Activated CD8-positive, alpha-beta memory T cell treated with anti-CD3 and anti-CD28 coated beads, Interleukin-2, amount 50 U/mL, for 1 hour (primary cell): Measurements from ENCODE around the gene FAM120A.

Source experiments
- DNase-seq: peaks from one replicate; pipeline ENCODE4 v3.0.0-alpha.2; 2020; ENCODE audit errors: extremely low read depth

Gene FAM120A

DNA sequence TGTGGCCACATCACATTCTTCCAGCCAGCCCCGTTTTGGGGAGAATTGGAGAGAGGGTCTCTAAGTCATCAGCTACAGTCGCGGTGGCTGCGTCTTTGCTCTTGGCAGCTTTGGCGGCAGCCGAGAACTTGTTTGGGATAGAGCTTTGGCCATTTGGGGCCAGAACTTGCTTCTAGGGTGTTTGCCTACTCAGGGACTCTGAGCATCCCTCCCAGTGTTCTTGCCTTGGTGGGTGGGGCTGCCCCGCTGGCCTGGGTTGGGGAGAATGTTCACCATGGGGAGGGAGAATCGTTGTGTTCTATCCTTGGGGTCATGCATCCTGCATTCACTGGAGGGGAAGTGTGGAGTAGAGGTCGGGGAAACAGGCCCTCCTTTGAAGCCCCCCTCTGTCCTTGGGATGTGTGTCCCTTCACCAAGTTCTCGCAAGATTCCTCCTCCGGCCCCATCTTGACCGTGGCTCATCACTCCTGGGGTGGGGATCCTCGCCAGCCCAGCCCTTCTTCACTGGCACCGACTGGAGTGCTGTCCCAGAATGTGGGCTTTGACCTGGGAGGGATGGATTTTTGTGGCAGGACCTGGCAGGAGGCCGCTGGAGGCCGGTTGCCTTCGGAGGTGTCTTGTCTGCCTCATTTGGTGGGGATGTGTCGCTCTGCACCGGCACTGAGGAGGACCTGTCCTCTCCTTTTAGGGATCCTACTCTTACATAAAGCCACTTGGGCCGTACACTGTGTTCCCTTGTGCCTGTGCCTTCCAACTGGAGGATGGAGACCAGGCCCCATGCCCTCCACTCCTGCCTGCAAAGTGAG is 128.4 kb downstream of the FAM120A start:
- no peak for DNase-seq

GRCh38 chr9:93580654-93581380 is 129.3 kb downstream of the FAM120A start:
- no peak for DNase-seq

GRCh38 chr9:93582115-93582514 is 130.6 kb downstream of the FAM120A start:
- DNase-seq = no peak

DNA sequence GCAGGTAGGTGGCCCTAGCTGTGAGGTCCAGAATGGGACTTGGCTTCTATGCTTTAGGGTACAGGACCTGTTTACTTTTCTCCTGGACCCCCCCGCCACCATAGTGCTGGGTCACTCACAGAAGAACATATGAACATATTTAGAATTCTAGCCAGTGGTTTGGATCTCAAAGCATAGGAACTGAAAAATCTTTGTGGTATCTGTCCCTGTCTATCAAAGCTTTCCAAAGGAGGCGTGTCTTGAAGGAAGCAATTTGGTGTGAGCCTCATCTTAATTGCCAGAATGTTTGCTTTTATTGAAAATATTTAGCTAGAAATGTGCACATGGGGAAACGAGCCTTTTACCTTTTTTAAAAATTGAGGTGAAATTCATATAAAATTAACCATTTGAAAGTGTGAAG is 131.1 kb downstream of the FAM120A start:
- no peak for DNase-seq

DNA sequence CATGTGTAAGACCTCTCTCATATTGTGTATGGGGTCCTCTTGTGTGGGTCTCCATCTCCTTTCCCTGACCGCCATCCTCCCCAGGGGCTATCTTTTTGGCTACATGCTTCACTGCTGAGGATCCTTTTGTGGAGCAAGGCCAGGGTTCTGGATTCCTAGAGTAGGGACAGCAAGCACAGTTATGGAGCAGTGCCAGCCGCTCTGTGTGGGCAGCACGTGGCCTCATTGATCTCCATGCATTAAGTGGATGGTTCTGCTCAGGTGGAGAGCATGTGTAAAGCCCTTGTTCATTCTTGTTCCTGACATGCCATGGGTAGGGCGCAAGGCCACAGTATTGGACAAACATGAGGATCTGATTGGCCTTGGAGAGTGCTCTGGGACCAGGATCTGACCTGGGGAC is 133.8 kb downstream of the FAM120A start:
- no peak for DNase-seq

DNA sequence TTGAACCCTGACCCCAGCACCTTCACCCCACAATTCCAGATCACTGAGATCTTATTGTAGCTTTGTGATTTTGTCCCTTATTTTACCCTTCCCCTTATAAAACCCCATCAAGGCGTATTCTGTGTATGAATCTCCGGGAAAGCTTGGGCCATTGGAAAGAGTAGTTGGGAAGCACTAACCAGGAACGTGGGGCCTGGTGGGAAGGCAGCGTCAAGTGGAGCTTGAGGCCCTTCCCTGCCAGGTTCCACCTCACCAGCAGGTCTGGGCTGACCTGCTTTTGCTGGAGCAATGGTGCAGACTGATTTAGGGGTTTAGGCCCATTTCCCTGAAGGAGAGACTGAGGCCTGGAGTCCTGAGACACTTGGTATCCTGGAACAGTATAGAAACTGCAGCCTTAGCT is 134.2 kb downstream of the FAM120A start:
- no peak for DNase-seq

DNA sequence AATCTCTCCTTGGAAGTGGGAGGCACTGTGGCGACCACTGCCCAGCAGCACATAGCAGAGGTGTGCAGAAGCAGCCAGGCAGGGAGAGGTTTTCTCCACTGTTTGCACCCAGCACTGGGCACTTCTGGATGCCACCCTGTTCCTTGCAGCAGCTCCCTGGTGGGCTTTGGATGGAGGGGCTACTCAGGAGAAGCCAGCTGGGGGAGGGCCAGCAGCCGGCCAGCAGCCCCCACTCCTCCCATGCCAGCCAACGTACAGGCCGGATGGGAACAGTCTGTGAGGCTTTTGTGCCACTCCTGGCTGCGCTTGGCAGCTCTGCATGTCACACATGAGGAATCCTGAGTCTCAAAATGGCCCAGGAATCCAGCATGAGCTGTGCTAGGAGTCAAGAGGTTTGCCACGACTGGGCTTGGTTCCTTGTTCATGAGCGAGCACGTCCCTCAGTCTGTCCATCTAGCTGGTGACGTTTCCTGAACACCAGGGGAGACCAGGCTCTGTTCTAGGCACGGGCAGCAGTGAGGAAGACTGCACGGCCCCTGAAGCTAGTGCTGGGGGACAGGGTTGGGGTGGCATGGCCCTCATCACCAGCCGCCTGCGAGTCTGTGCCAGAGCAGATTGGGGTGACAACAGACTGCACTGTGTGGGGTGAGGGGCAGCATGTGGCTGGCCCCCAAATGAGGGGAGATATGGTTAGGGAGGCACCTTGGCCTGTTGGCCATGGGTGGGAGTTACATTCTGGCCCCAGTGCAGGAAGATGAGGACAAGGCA is 135.0 kb downstream of the FAM120A start:
- DNase-seq = no peak

DNA sequence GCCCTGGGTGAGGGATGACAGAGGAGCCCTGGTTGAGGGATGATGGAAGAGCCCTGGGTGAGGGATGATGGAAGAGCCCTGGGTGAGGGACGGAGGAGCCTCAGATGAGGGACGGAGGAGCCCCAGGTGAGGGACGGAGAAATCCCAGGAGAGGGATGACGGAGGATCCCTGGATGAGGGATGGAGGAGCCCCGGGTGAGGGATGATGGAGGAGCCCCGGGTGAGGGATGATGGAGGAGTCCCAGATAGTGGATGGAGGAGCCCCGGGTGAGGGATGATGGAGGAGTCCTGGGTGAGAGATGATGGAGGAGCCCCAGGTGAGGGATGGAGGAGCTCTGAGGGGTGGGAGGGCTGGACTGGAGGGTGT is 135.8 kb downstream of the FAM120A start:
- DNase-seq = no peak

DNA sequence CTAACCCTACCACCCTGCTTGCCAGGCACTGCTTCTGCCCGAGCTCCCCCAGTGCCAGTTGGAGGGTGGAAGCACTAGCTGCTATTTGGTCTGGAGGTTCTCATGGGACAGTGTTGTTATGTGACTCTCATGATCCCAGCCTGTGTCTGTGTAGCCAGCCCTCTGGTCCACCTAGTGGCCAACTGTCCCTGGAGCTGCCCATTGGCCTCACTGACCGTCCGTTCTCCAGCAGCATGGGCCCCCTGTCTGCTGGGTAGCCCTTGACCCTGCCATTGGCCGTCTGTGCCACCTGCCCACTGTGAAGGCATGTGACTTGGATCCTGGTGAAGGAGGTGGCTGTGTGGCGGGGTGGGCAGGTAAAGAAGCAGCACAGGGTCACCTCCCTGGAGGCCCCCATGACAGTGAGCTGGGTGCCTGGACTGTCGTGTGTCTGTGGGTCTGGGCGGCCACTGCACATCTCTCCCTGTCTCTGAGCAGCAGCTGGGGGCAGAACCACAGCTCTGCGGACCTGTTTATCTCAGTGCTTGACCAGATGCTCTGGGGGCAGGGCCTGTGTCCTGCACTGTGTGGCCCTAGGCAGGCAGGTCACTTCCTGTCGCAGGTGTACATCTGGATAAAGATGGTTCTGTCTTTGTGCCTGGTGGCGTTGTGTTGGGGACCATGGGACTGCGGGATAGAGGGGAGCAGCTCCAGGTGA is 136.3 kb downstream of the FAM120A start:
- no peak for DNase-seq

- DNase-seq = no peak
Observed at GRCh38 chr9:93588641-93589609, 137.4 kb downstream of the FAM120A start.

DNA sequence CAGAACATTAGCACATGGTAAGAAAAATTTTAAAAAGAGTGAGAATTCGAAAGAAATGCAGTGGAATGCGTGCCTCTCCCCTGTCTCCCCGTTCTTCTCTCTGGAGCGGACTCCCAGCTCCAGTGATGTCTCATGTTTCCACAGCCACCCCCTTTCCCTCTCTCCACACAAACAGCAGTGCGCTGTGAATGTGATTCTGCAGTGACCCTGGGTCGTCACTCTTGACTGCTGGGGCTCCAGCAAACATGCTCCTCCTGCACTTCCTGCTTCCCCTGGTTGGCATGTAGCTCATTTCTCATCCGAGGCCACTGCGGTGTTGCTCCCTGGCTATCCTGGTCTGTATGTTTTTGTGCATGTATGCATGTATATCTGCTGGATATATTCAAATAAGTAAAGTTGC is 138.2 kb downstream of the FAM120A start:
- DNase-seq = no peak

GRCh38 chr9:93590609-93591234 is 139.2 kb downstream of the FAM120A start:
- no peak for DNase-seq

DNA sequence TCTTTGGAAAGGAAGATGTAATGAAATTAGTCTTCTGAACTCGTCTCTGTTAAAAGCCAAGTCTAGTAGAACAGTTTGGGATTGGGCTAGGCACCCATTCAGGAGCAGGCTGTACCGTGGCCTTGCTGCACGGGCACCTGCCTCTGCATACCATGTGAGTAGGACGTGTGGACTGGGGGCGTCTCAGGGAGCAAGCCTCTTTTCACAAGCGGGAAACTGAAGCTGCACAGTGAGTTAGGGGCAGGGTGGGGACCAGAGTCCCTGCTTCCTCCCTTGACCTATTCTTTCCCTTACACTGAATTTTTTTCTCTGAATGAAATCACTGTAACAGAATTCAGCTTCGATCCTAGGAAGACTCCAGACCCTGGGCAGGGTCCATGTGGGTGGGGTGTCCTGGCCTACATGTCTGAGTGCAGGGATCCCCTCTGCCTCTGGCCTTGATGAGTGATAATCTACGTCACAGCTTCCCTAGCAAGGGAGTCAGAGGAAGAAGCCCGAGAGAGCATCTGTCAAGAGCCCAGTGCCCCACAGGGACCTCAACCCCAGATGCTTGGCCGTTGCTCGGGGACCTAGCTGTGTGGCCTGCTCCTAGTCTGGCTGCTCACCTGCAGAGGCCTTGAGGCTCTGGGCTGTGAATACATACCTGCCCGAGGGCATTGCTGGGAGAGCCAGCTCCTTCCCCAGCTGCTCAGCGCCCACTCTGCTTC is 140.0 kb downstream of the FAM120A start:
- no peak for DNase-seq

DNA sequence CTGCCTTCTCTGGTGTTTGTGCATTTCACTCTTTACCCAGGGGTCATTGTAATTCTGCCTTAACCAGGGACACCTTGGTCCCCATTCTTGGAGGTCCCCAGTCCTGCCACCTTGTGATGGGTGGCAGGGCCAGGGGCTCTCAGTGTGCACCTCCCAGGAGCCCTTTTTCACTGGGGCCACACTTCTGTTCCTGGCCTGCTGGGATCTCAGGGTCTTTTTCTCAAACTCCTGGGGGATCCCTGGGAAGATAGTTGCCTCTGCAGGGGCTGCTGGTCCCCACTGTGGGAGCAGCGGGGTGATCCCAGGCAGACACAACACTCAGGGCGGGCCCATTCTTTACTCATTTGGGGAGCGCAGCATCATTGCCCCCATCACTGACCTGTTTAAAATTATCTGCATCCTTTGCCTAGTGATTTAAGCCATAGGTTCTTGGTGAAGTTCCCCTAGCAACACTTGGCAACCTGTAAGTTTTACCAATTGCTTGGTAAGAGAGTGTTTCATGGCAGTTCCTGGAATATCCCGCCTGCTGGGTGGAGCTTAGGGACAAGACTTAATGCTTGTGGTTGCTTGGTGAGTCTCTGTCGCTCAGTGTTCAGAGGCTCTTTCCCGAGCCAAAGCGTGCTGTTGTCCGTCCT is 140.6 kb downstream of the FAM120A start:
- DNase-seq = no peak

DNA sequence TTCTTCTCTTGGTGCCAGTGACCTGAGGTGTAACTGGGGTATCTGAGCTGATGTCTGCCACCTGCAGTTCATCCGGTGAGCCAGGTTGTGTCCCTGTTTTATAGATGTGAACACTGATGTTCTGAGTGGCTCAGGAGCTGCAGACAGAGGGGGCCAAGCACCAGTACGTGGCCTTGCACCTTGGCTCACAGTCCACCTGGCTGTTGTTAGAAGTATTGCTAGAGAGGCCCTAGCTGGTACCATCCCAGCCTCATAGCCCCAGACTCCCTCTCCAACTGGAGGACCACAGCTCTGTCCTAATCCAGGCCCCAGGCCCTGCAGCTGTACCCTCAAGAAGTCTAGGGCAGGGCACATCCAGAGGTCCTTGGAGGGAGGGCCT is 141.1 kb downstream of the FAM120A start:
- DNase-seq = no peak

- DNase-seq = no peak
Observed at GRCh38 chr9:93593144-93593658, 141.7 kb downstream of the FAM120A start.

DNA sequence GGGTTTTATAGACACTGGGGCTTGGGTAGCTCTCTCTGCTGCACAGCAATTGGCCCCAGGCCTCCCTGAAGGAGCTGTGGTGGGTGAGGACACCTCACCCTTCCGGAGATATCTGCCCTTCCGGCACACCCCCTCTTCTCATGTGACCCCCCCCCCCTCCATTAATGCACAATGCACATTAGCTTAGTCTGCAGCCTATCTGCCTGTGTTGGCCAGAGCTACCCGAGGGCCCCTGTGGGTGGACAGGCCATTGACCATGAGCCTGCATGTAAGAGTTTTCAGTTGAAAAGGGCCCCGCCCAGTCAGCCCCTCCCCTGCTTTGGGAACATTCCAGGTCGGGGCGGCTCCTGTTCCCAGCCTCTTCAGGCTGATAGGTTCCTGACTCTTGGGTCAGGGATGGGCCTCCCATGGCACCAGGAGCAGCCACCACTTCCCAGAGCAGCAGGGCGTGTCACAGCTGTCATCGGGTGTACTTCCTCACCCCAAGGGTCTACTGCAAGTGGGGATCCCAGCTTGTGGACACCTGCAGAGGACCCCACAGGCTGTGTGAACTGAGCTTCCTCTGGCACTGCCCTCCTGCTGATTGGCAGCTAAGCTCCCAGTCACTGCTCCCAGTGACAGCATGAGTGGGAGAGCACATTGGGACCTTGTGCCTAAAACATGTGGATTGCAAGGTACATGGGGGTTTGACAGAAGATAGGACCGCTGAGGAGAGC is 142.7 kb downstream of the FAM120A start:
- no peak for DNase-seq

GRCh38 chr9:93595461-93595860 is 144.0 kb downstream of the FAM120A start:
- no peak for DNase-seq
